Islet precursor cell (in vitro differentiated cells): ENCODE data around the gene WASF2.
"Not testable (repeated sequence)": the region's sequence is repeated elsewhere in the genome, so short reads cannot be mapped to it uniquely, and the experiment has no call there.

ENCODE experiments used
- DNase-seq: peaks from one replicate; pipeline ENCODE4 v3.0.0-alpha.2; 2018

WASF2 gene

DNA sequence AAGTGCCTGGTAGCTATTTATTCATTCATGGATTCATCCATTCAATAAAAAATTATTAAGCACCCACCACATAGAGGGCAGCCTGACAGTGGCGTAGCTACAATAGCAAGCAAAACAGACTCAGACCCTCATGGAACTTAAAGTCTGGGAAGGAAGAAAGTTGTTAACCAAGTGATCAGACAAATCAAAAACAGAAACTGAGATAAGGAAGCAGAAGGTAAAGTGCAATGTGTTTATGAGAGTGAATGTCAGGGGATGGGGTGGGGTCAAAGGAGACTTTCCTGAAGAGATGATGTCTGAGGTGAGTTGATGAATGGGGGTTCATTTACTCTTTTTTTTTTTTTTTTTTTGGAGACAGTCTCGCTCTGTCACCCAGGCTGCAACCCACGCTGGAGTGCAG, 2.8 kb upstream of the WASF2 start:
- no peak for DNase-seq

DNA sequence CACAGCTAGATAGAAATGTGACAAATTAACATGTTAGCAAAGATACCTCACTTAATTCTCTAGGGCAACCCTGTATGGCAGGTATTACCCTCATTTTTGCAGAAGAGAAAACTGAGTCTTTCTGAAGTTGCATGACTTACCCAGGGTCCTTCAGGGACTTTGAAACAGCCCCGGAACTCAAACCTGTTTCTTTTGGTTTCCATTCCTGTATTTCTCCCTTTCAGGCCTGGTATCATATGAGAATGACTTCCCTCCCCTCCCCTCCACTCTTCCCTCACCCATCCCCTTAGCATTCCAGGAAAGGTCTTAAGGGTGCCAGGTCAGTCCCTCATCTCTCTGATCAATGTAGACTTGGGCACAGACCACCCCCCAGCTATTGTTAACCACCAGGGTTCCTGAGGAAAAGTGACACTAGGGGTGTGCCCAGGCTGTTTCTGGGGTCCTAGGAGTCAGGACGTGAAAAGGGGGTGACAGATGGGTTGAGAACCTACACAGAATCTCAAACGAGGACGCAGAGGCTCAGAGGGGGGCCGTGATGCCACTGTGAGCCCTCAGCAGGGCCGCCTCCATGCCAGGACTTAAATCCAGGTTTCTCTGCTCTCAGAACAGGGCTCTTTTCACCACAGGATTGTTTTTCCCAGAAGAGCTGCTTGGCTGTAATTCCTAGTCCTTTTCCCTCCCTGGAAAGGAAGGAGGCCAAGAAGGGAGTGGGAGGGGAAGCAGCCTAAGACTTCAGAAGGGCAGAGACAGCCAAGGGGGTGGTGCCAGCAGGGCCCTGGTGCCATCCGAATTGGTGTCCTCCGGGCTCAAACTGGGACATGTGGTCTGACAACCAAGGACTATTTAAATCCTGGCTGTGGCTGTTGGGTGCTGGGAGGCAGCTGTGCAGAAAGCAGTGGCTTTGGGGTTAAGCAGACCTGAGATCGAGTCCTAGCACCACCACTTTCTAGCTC, 2.1 kb upstream of the WASF2 start:
- DNase-seq, result no peak

DNA sequence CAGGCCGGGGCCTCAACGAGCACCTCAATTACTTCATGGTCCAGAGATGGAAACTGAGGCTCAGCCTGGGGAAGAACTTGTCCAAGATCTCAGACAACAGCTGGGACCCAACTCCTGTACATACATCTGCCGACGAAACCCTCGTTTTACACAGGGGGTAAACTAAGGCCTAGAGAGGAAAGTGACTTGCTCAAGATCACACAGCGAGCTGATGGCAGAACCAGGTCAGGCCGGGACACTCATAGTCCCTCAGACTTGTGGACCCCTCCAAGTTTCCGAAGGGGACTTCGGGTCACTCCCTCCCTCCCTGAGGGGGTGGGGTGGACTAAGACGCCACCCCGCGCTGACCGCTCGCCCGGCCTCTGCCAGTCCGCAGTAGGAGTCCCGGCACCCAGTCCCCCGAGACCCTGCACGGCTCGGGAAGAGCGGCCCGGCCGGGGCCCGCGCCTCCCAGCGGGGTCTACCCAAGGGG, 430 bp downstream of the WASF2 start:
- DNase-seq, result peak; percentile 61

DNA sequence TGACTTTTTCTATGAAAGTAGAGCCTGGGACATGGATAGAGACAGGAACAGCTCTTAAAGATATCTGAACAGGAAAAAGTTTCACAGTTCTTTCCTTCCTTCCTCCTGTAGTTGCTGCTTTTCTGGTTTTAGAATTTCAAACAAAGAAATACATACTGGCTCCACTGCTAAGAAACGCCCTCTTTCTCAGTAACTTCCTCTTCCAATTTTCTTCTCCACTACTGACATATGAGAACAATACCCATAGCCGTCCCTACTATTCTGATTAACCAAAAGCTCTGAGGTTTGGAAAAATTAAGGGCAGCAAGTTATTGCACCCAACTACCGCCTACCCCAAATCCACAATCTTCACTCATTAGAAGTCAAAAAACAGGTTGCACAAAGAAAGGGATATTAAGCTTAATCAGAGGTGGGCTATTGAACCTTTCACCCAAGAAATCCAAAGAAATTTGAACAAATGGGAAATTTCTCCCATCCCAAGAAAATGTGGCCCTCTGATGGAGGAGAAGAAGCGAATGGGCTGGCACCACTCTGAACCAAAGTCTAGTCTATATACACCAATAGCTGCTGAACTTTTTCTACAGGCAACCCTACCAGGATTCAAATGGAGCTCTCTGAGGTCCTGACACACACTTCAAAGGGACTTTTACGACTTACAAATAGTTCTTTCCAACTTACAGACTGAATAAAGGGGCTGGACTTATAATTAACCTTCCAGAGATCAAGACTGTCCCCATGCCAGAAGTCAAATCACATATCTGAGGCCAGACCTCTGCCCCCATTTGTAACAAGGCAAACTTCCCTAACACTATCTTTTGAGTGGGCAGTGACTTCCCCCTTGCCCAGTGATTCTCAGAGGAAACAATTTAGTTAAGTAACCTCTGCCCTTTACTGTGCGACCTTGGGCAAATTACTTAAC, 1.7 kb downstream of the WASF2 start:
- DNase-seq, result no peak

DNA sequence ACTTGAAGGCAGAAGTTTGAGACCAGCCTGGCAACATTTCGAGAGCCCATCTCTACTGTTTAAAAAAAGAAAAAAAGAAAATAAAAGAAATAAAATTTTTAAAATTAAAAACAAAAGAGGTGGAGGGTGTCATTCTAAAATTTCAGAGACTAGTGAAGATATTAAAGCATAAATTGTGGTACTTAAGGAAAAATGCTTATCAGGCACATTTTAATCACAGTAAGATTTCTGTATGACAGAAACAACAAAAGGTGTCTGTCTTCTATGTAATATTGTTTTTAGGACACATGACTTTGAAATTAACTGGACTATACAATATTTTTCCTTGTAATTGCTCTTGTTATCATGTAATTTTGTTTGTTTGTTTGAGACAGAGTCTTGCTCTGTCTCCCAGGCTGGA, 4.6 kb downstream of the WASF2 start:
- DNase-seq, result no peak

DNA sequence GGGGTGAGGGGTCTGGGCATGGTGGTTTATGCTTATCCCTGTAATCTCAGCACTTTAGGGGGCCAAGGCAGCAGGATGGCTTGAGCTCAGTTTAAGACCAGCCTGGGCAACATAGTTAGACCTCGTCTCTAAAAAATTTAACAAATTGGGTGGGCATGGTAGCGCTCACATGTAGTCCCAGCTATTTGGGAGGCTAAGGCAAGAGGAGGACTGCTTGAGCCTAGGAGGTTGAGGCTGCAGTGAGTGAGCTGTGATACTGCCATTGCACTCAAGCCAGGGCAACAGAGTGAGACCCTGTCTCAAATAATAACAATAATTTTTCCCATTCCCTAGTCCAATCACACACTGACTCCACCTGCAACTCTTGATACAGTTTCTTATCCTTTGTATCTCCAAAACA, 6.3 kb downstream of the WASF2 start:
- no peak for DNase-seq

DNA sequence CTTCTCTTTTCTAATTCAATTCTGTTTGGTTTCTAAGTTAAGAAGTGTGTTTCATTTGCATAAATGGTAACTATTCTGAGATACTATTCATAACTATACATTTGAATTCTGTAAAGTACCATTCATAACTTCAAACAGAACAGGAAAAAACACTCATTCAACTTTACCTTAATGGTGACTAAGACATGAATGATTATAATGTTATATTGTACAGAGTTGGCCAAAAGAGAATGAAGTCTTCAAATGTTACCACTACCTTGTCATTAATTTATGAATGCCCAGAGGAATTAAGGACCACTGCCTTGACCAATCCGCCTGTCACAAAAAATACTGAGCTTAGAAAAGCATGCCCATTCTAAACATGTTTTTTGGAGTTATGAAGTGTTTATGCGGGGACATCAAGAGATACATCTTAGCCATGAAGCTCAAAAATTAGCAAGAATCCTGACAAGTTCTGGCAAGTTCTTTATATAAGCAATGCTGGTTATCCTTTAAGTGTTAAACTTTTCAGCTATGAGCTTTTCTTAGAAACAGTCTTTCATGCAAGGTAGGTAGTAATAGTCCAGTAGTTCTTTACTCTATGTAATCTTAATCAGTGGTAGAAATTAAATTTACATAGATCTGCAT, 7.9 kb downstream of the WASF2 start:
- no peak for DNase-seq

DNA sequence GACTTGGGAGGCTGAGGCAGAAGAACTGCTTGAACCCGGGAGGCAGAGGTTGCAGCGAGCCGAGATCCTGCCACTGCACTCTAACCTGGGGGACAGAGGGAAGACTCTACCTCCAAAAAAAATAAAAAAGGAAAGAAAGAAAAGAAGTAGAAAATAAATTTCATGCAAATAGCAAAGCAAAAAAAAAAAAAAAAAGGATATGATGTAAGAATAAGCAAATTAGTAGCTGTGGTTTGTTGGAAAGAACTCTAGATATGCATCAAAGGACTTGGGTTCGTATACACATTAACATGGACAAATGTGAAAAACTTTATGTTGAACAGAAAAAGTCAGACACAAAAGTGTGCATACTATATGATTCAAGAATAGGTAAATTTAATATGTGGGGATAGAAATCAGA, 11.9 kb downstream of the WASF2 start:
- no peak for DNase-seq

DNA sequence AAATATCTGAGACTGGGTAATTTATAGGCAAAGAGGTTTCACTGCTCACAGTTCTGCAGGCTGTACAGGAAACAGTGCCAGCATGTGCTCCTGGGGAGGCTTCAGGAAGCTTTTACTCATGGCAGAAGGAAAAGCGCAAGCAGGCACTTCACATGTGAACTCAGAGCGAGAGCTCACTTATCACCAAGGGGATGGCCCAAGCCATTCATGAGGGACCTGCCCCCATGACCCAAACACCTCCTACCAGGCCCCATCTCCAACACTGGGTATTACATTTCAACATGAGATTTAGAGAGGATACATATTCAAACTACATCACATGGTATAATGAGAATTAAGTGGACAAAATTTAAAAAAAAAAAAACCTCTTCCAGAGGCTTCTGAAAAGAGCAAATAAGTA, 13.7 kb downstream of the WASF2 start:
- peak; percentile 32 for DNase-seq

DNA sequence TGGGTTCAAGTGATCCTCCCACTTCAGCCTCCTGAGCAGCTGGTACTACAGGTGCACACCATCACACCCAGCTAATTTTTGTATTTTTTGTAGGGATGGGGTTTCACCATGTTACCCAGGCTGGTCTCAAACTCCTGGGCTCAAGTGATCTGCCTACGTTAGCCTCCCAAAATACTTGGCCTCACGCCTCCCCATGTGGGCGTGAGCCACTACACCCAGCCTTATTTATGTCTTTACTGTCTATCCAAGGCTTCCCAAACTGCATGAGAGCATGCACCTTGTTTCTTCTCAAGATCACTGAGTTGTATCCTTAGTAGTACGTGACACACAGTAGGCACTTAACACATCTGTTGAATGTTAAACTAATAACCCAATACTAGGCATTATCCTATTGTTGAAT, 14.2 kb downstream of the WASF2 start:
- DNase-seq, result peak; percentile 12

DNA sequence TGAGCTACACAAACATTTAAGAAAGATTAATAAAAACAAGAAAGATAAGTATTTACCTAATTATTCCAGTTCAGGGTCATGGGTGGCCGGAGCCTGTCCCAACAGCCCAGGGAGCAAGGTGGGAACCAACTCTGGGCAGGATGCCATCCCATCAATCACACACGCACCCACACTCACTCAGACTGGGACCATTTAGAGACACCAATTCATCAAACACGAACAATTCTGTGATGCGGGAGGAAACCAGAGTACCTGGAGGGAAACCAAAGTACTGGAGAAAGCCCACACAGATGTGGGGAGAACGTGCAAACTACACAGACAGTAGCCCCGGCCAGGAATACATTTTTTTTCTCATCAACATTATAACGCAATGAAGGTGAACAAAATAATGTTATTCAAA, 16.2 kb downstream of the WASF2 start:
- no peak for DNase-seq

DNA sequence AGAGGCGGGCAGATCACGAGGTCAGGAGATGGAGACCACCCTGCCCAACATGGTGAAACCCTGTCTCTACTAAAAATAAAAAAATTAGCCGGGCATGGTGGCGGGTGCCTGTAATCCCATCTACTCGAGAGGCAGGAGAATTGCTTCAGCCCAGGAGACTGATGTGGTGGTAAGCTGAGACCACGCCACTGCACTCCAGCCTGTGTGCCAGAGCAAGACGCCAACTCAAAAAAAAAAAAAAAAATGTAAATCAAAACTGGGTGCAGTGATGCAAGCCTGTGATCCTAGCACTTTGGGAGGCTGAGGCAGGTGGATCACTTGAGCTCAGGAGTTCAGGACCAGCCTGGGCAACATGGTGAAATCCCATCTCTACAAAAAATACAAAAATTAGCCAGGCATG, 17.9 kb downstream of the WASF2 start:
- DNase-seq, result not testable (repeated sequence)

DNA sequence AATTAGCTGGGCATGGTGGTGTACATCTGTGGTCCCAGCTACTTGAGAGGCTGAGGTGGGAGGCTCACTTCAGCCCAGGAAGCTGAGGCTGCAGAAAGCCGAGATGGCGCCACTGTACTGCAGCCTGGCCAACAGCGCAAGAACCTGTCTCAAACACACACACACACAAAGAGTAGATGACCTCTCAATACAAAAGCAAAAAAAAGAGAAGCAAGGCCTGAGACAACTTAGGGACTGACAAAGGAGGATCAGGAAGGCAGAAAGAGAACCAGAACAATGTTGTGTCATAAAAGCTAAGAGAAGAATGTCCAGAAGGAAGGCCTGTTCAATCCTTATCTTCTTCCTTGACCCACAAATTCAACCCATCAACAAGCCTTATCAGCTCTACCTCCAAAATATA, 18.5 kb downstream of the WASF2 start:
- no peak for DNase-seq

DNA sequence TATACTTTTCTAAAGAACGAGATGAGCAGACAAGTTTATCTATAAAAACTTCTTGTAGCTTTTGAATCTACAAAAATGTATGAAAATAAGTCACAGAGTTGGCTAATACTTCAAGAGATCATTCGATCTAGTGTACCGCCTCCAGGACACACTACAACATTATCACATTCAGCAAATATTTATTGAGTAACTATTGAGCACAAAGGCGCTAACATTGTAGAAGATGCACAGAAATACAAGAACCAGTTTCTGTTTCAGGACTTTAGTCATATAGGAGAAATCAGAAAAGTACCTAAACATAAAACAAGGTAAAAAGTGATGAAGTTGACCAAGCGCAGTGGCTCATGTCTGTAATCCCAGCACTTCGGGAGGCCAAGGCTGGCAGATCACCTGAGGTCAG, 20.6 kb downstream of the WASF2 start:
- DNase-seq, result no peak

DNA sequence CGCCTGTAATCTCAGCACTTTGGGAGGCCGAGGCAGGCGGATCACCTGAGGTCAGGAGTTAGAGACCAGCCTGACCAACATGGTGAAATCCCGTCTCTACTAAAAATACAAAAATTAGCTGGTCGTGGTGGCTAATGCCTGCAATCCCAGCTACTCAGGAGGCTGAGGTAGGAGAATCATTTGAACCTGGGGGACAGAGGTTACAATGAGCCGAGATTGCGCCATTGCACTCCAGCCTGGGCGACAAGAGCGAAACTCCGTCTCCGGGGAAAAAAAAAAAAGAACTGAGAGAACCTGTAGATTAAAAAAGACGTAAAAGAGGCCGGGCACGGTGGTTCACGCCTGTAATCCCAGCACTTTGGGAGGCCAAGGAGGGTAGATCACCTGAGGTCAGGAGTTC, 21.6 kb downstream of the WASF2 start:
- not testable (repeated sequence) for DNase-seq

DNA sequence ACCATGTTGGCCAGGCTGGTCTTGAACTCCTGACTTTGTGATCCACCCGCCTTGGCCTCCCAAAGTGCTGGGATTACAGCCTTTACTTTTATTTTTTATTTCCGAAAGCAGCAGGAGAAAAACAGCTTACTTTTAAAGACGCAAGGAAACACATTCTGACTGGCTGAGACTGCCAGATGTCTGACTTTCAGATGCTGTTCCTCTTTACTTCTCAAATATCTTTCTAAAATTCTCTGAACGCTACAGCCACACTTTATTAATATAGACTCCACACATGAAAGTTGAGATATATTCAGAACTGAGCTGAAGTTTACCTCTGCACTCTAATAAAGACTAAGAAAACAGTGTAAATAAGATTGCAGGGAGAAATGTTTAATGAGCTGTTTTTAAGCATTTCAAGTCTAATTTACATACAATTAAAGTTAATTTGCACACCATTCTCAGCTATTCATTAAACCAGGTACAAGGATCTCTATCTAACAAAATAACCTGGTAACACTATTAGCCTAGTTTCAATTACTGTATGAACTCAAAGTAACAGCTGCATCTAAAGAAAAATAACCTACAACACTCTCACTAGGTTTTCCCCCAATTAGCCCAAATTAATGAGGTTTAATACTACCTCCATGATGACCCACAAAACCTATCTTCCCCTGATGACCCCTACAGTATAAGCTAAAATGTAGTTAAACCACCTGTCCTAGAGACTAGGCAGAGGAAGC, 24.9 kb downstream of the WASF2 start:
- no peak for DNase-seq

DNA sequence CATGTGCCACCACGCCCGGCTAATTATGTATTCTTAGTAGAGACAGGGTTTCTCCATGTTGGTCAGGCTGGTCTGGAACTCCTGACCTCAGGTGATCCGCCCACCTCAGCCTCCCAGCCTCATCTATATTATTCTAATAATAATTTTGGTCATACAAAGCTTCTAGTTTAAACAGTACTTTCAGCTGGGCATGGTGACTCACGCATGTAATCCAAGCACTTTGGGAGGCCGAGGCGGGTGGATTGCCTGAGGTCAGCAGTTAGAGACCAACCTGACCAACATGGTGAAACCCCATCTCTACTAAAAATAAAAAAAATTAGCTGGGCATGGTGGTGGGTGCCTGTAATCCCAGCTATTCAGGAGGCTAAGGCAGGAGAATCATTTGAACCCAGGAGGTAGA, 26.1 kb downstream of the WASF2 start:
- DNase-seq, result not testable (repeated sequence)

DNA sequence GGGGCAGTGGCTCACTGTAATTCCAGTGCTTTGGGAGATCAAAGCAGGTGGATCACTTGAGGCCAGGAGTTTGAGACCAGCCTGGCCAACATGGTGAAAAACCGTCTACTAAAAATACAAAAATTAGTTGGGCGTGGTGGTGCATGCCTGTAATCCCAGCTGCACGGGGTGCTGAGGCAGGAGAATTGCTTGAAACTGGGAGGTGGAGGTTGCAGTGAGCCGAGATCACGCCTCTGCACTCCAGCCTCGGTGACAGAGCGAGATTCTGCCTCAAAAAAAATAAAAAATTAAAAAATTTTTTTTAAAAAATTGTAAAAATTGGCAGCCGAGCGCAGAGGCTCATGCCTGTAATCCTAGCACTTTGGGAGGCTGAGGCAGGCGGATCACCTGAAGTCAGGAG, 31.4 kb downstream of the WASF2 start:
- not testable (repeated sequence) for DNase-seq

DNA sequence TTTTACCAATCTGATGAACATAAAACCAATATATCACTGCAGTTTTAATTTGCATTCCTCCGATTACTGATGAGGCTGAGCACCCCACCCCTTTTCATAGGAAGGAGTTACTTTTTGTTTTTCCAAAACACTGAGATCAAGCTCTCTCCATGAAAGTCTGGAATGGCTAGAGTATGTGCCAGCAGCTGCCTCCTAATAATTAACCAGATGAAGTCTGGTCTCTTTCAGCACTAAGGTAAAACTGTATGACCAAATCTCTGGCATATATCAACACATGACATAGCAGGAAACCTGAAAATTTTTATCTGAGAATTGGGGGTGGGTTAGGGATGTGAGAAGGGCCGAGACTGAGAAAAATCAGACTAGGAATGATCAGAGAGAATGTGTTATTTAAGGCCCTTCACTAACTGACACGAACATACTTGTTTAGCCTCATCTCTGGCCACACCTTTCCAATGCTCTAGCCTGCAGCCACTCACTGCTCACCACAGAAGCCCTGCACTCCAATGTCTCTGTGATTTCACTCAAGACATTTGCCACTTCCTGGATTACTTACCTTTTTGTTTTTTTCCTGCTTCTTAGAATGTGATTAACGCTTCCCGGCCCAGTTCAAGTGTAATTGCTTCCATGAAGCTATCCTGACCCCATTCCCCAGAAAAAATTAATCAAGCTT, 34.7 kb downstream of the WASF2 start:
- peak; percentile 65 for DNase-seq

DNA sequence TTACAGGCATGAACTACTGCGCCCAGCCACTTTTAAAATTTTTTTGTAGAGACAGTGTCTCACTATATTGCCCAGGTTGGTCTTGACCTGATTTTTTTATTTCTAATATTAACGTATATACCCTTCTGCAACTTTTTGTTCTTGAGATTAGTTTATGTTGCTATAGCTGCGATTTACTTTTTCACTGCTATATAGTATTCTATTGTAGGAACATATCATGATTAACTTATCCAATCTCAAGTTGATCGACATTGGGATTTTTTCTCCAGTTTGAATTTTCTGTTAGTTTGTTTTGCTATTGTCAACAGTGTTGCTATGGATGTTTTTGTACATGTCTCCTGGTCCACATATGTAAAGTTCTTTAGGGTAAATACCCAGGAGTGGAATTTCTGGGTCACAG, 35.4 kb downstream of the WASF2 start:
- no peak for DNase-seq

DNA sequence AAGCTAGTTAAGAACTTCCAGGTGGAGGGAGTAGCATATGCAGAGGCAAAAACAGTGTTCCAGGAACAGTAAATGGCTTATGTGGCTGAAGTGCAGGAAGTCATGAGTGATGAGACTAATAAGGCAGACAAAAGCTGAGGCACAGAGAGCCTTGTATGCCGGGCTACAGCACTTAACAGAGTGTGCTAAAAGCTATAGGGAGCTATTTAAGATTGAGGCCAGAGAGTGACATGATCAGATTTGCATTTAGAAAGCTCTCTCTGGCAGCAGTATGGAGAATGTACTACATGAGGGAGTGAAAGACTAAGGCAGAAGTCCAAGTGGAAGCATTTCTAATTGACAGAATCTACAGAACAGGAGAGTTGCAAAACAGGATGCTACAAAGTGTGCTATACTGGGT, 38.6 kb downstream of the WASF2 start:
- DNase-seq, result no peak

DNA sequence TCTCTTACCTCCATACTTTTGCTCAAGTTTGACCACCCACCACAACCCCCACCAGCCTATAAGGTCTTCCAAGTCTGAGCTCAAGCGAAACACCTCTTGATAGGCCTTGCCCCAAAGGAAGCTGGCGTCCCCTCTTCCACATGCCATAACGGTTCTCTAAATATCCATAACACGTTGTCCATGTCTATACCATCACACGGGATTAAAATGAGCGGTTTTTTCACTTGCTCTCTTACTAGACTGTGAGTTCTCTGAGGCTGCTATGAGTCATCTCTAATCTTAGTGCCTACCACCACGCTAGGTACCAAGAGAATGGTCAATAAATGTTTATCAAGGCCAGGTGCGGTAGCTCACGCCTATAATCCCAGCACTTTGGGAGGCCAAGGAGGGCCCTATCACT, 41.0 kb downstream of the WASF2 start:
- no peak for DNase-seq
